HUDEP-2 (cell line): Measurements from ENCODE around the gene ZSCAN16.

Experiments used
- DNase-seq, 76 experiments: peaks; one replicate each; lab custom pipeline; 2025; ENCODE audit not compliant: unreplicated experiment in 76 of 76; lab: John Stamatoyannopoulos, UW

Gene ZSCAN16

DNA sequence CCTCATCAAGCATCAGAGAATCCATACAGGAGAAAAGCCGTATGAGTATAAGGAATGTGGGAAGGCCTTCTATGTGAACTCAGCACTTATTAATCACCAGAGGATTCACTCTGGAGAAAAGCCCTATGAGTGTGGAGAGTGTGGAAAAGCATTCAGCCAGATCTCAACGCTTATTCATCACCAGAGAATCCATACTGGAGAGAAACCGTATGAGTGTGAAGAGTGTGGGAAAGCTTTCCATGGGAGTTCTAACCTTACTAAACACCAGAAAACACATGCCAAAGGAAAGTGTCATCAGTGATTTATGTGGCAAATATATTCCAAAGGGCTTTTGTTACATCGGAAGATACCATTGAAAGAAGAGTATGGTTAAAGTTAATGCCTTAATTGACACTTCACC is 42.7 kb downstream of the ZSCAN16 start:
- DNase-seq = no peak

DNA sequence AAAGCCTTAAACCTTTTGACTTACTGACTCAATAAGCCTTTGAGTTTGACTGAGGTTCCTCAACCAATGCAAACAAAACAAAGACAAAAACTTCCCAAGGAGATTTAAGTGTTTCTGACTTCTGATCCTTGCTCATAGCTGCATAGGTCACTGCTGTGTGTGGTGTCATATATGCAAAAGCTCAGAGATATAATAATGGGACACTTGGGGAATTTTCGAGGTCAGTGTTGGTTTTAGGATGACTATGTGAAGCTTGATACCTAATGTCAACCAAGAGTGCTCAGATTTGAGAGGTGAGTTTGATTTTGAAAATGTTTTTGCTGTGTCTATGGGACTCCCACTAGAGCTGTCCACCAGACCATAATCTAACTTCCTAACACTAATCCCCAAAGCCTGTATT is 43.5 kb downstream of the ZSCAN16 start:
- no peak for DNase-seq

DNA sequence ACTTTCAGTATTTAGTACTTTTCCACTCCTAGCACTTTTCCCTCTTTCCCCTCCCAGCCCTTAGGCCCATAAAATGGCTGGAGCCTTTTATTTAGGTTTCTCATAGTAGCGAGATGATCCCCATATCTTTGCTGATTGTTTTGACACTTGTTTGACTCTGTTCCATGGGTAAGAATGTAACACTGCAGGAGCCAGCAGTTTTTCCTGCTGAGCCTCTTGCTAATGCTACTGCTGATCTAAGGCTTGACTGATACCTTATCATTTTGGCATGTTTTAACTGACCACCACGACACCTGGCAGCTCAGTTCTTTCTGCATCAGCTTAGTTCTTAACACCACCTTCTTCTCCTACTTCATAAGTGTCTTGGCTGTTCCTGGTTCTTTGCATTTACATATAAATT is 46.9 kb downstream of the ZSCAN16 start:
- DNase-seq = no peak

DNA sequence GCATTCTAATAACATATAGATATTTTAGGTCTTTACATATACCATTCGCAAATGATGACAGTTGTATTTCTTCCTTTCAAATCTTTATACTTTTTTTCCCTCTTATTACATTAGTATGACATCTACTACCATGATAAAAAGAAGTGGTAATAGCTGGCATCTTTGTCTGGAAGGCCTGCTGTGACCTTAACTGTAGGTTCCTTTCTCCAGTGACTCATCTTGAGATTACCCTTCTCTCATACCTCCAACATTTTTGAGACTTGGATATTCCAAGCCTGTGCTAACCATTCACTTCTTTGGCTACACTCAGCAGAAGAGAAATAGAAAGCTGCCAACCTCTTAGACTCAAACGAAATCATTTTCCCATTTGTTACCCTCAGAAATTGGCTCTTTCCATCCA is 47.6 kb downstream of the ZSCAN16 start:
- DNase-seq = no peak

DNA sequence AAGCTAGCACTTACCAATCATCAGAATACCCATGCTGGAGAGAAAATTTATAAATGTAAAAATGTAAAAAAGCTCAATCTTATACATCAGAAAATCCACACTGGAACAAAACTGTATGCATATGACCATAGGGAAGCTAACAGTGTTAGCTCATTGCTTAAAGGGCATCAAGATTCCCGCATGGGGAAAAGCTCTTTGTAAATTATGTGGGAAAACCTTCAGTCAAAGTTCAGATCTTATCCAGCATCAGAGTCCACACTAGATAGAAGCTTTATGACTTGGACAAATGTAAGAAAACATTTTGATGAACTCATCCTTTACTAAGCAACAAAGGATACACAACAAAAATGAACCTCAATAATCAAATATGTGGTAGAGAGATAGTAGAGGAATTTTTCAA is 52.0 kb downstream of the ZSCAN16 start:
- no peak for DNase-seq
